Mononuclear cell (primary cell): ENCODE results near the gene RPL31. TPM values are rescaled to one million over a fixed set of nuclear protein-coding genes. Genes with fewer than 3 reads are reported as not detected.

ENCODE experiments used
- H3K27me3 ChIP-seq: 2 replicates; pipeline ENCODE4 v1.6.0; 2011; ENCODE audit warnings: low read length, control low read depth; ENCODE audit not compliant: insufficient read depth
- H3K4me1 ChIP-seq: 2 replicates; pipeline ENCODE4 v1.5.1; 2011; ENCODE audit warnings: mild to moderate bottlenecking, low read length, control low read depth; ENCODE audit not compliant: insufficient read depth
- H3K4me3 ChIP-seq: 2 replicates; pipeline ENCODE4 v1.5.1; 2011; ENCODE audit warnings: mild to moderate bottlenecking, low read length, moderate library complexity
- H3K9me3 ChIP-seq: 2 replicates; pipeline ENCODE4 v1.5.1; 2011; ENCODE audit warnings: low read depth, mild to moderate bottlenecking, control low read depth, low read length
- total RNA-seq: library from RNA; depleted of rRNA; stranded (reverse); fragments of >200 nt; gene quantifications from one replicate; pipeline ENCODE4 v1.2.3, GENCODE V29; 2012

Gene RPL31
- total RNA-seq, 1 donor, result 2,030 TPM

GRCh38 chr2:101023327-101024107, 21.4 kb downstream of the RPL31 start:
- H3K4me3 ChIP-seq, result no peak overlapping the region
- no peaks in the 10 kb centered on the region for H3K4me1 ChIP-seq
- H3K9me3 ChIP-seq, result no peaks in the 10 kb centered on the region
- no peaks in the 10 kb centered on the region for H3K27me3 ChIP-seq

DNA sequence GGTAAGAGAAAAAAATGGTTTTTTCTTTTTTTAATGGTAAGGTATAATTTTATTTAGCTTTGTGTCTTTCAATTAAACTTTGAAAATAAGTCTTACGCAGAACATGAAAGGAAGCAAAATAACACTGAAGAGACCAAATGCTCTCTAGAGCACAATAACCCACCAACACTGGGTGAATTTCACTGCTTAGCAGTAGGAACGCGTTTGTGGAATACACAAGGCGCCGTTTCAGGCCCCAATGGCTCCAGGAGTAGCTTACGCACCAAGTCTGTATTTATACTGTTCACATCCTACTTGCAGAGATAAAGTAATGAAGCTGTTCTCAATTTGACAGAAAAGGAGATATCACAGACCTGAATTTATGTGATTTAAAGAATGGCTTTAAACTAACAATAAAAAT, 23.5 kb downstream of the RPL31 start:
- no peaks in the 10 kb centered on the region for H3K27me3 ChIP-seq
- H3K9me3 ChIP-seq, result no peaks in the 10 kb centered on the region
- no peaks in the 10 kb centered on the region for H3K4me1 ChIP-seq
- H3K4me3 ChIP-seq, result no peak overlapping the region

GRCh38 chr2:101026253-101026701, 24.2 kb downstream of the RPL31 start:
- Histone ChIP-seq H3K9me3 (no peaks in the 10 kb centered on the region), H3K4me1 (no peaks in the 10 kb centered on the region), H3K27me3 (no peaks in the 10 kb centered on the region), H3K4me3 (no peak overlapping the region)

DNA sequence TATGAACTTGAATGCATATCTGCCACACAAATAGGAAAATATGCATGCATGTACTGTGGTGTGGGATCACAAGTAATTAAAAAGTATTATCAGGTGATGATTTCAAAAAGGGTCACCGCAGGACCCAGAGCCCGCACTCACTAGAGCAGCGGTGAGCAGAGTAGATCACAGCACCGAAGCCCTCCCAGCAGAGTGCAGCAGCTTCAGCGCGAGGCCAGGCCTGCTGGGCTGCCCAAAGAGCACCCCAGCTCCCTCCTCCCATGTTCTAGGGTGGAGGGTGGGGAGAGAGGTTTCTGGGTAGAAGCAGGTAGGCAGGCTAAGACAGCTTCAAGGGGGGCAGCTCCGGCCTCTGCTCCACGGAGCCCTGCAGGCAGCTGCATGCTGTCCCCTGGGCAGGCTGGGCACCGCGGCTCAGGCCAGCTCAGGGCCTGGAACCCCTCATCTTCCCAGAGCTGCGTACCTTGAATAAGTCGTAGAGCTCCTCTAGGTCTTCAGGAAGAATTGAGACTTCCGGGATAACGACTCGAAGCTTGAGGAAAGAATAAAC, 24.9 kb downstream of the RPL31 start:
- H3K27me3 ChIP-seq, result no peaks in the 10 kb centered on the region
- H3K4me3 ChIP-seq, result no peak overlapping the region
- no peaks in the 10 kb centered on the region for H3K9me3 ChIP-seq
- no peaks in the 10 kb centered on the region for H3K4me1 ChIP-seq

GRCh38 chr2:101027852-101028251, 25.8 kb downstream of the RPL31 start:
- Histone ChIP-seq H3K4me1 (no peaks in the 10 kb centered on the region), H3K9me3 (no peaks in the 10 kb centered on the region), H3K27me3 (no peaks in the 10 kb centered on the region)

DNA sequence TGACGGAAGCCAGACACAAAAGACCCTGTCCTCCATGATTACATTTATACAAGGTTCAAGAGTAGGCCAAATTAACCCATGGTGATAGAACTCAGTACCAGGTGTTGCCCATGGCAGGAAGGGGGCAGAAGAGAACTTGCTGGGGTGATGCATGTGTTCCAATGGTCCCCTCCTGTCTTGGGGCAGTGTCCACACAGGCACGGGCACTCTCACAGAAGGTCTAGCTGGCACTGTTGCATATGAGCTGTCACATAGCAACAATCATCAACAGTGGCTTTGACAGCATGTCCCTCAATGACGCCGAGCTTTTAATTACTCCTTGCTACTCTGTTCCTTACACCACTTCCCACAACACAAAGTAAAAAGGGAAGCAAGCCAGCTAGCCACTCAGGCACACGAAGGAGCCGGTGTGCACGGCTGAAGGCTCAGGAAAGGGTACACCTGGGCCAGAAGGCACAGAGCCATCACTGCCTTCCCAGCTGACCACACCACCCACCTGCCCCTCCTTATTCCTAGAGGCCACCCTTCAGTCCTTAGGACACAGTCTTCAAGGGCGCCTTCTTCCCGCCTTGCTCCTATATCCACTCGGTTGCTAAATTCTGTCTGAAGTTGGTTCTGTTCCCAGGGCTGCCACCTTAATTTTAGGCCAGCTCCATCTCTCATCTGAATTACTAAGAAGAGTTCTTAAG, 28.9 kb downstream of the RPL31 start:
- Histone ChIP-seq H3K9me3 (no peaks in the 10 kb centered on the region), H3K4me3 (no peak overlapping the region), H3K27me3 (no peaks in the 10 kb centered on the region), H3K4me1 (no peaks in the 10 kb centered on the region)

More at GRCh38 chr2:101027852-101028251, 25.8 kb downstream of the RPL31 start:
- H3K4me3 ChIP-seq, result no peak overlapping the region

- H3K27me3 ChIP-seq, result no peaks in the 10 kb centered on the region
- no peak overlapping the region for H3K4me3 ChIP-seq
- H3K9me3 ChIP-seq, result no peaks in the 10 kb centered on the region
- H3K4me1 ChIP-seq, result no peaks in the 10 kb centered on the region
Measured at GRCh38 chr2:101032084-101032776, 30.1 kb downstream of the RPL31 start.

GRCh38 chr2:101036562-101036961, 34.5 kb downstream of the RPL31 start:
- Histone ChIP-seq H3K9me3 (no peaks in the 10 kb centered on the region), H3K4me1 (peaks cover 32% of the 10 kb centered on the region), H3K27me3 (no peaks in the 10 kb centered on the region)

DNA sequence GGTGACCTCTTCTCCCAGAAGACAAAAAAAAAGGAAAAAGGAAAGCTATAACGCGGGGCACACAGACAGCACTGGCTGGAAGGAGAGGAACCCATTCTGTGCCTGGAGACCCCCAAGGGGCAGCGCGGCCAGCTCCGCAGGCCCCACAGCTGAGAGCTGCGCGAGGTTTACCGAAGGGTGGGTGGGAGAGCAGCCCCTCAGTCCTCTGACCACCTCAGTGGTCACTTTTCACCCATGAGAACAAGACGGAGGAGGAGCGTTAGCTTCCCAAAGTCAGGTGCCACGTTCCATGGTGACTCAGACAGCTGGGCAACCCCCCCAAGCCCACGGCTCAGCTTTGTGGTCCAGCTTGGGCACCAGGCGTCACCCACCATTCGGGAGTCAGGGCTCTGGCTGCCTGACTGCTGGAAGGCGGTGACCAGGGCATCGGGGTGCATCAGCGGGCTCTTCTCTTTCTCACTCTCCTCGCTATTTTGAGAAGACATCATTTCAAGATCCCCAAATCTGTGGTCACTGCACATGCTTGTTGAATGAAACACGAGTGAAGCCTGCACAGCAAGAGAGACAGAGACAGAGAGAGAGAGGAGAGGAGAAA, 35.2 kb downstream of the RPL31 start:
- H3K4me3 ChIP-seq, result no peak overlapping the region
- no peaks in the 10 kb centered on the region for H3K27me3 ChIP-seq
- H3K4me1 ChIP-seq, result peaks cover 39% of the 10 kb centered on the region
- no peaks in the 10 kb centered on the region for H3K9me3 ChIP-seq

More at GRCh38 chr2:101036562-101036961, 34.5 kb downstream of the RPL31 start:
- no peak overlapping the region for H3K4me3 ChIP-seq

DNA sequence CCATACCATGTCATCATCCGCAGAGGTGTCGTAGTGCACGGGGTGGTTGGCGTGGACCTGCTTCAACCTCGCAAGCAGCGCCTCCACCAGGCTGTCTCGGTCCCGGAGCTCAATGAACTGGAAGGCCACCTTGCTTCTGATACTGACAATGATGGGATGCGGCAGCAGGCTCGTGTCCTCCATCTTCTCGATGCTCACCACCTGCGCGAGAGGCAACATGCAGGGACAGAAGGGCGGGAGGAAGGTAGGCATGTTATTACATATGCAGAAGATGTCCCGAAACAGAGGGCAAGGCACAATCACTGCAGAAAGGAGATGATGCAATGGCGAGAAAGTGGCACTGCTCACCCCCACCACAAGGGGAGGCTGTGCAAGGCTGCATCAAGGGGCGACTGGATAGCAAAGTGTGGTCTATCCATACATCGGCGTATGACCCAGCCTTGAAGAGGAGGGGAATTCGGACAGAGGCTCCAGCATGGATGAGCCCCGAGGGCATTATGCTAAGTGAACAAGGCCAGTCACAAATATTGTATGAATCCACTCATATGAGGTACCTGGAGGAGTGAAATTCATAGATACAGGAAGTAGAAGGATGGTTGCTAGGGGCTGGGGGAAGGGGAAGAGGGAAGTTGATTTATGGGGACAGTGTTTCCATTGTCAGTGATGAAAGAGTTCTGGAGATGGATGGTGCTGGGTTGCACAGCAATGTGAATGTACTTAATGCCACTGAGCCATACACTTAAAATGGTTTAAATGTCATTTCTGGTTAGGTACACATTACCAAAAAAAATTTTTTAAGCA, 36.6 kb downstream of the RPL31 start:
- Histone ChIP-seq H3K27me3 (no peaks in the 10 kb centered on the region), H3K4me1 (peaks cover 51% of the 10 kb centered on the region), H3K4me3 (no peak overlapping the region), H3K9me3 (no peaks in the 10 kb centered on the region)

DNA sequence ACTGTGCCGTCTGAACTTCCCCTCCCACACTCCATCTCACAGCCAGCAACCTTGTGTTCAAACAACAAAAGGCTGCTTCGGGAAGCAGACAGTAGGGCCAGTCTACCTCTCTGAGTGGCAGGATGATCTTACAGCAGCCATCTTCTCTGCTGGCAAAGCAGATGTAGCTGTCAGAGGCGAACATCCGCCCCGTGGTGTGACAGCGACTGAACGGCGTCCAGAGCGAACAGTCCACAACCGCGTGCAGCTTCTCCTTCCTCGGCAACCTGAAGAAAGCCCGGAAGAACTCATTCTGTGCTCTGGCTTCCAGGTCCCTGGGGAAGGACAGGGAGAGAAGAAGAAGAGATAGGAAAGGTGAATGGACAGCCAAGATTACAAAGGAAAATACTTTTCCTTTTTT, 38.0 kb downstream of the RPL31 start:
- H3K9me3 ChIP-seq, result no peaks in the 10 kb centered on the region
- no peaks in the 10 kb centered on the region for H3K27me3 ChIP-seq
- peaks cover 58% of the 10 kb centered on the region for H3K4me1 ChIP-seq
- H3K4me3 ChIP-seq, result no peak overlapping the region

- Histone ChIP-seq H3K9me3 (no peaks in the 10 kb centered on the region), H3K27me3 (no peaks in the 10 kb centered on the region), H3K4me1 (peaks cover 58% of the 10 kb centered on the region), H3K4me3 (no peak overlapping the region)
Measured at GRCh38 chr2:101040761-101041160, 38.7 kb downstream of the RPL31 start.

DNA sequence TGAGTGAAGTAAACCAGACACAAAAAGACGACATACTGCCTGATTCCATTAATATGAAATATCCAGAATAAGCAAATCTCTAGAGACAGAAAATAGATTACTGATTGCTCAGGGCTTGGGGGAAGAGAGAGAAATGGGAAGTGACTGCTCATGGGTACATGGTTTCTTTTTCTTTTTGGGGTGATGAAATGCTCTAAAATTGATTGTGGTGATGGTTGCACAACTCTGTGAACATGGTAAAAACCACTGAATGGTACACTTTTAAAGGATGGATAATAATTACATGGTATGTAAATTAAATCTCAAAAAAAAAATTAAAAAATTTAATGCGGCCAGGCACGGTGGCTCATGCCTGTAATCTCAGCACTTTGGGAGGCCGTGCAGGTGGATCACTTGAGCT, 39.3 kb downstream of the RPL31 start:
- Histone ChIP-seq H3K4me1 (peaks cover 58% of the 10 kb centered on the region), H3K9me3 (no peaks in the 10 kb centered on the region), H3K4me3 (no peak overlapping the region), H3K27me3 (no peaks in the 10 kb centered on the region)

DNA sequence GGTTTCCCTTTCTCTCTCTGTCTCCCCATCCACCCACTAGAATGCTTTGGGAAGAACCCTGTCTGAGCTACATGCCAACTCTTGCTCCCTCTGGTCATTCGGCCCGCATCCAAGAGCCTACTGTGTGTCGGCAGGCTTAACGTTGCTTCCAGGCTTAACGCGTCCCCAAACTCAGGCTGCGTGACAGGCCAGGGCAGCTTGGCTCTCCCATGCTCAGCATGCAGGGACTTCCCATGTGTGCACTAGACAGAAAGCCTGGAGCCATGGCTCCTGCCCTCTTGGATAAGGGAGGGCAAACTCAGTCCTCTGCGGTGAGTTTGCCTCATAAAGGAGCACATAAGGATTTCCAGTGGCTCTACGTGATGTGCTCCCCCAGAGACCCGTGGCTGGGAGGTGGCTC, 43.2 kb downstream of the RPL31 start:
- Histone ChIP-seq H3K27me3 (no peaks in the 10 kb centered on the region), H3K4me1 (peaks cover 38% of the 10 kb centered on the region), H3K9me3 (no peaks in the 10 kb centered on the region), H3K4me3 (no peak overlapping the region)
